ENCODE measurements around the gene SMIM41. TPM values are rescaled to one million over a fixed set of nuclear protein-coding genes. Genes with fewer than 3 reads are reported as not detected.

The SMIM41 gene
- polyA plus RNA-seq, 1 donor (not counting 4 experiments of a cell fraction or from before 2014, with no cell fraction given) = not detected

DNA sequence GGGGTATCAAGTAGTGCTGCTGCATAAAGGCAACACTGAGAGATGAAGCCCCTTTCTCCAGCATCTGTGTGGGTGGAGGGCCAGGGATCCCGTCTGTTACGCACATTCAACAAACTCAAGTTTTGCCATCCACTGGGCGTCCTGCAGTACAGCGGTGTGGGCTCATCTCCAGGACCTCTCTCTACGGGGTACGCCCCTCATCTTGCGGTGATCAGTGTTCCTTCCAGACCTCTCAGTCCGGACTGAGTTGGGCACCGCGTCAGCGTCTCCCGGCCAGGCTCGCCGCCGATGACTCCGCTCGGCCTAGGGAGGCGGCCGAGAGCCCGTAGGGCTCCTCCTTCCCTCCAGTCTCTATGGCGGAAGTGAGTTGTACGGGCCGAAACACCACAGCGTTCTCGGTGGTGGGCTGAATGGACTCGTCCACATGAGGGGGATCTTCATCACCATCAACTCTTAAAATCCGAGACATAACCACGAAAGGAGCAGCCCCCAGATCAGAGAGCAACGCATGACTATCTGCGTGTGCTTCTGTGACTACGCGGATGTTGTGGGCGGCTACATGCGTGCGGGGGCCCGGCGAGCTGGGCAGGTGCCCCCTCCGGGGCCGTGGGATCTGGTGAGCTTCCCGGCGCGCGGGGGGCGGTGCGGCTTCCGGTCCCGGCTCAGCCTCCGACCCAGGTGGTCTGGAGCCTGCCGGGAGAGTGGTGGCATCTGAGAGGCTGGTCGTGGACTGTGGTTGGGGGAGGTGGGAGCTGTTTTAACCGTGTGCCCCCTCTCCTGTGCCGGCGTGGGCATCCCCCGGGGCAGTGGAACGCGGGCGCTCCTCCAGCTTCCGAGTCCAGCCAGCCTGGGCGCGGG, 9.9 kb upstream of the SMIM41 start, which contains the start of gene ATG101:
ATG101 (plus strand) TSS at position 652 of the 858 bp plus-strand sequence. CDS start 3,673 bp downstream, outside the sequence.
- FAIRE-seq = peak; percentile 72
- Histone ChIP-seq H4K20me1 (ENCODE audit: control insufficient read depth, extremely low read depth, insufficient read depth, low read length) (peaks cover 3% of the 10 kb centered on the region), H3K4me3 (ENCODE audit: control insufficient read depth in 2 of 3, extremely low read depth in 1 of 3, insufficient read depth in 2 of 3, low read depth in 1 of 3, low read length in 3 of 3) (peak within 1 kb of the TSS; percentile 82 to 98 (median 98)), H3K9me3 (ENCODE audit: control insufficient read depth, low read depth, low read length) (no peaks in the 10 kb centered on the region), H3K36me3 (ENCODE audit: control insufficient read depth in 2 of 2, extremely low read depth in 1 of 2, insufficient read depth in 2 of 2, low read length in 2 of 2) (peaks cover 4 to 21% of the 10 kb centered on the region in 2 experiments), H3K9me1 (ENCODE audit: control insufficient read depth, extremely low read depth, insufficient read depth, low read length) (no peaks in the 10 kb centered on the region), H3K4me2 (ENCODE audit: control insufficient read depth, extremely low read depth, insufficient read depth, low read depth, low read length) (peak within 1 kb of the TSS; percentile 70), H2AFZ (ENCODE audit: control insufficient read depth, low read length) (peak within 1 kb of the TSS; percentile 91), H3K4me1 (ENCODE audit: control insufficient read depth, extremely low read depth, insufficient read depth, low read length) (peaks cover 15% of the 10 kb centered on the region), H3K27me3 (ENCODE audit: control insufficient read depth, extremely low read depth, insufficient read depth, low read length) (peaks cover 3% of the 10 kb centered on the region), H3K27ac (ENCODE audit: control insufficient read depth, insufficient read depth, low read length) (peak within 1 kb of the TSS; percentile 95), H3K9ac (ENCODE audit: control insufficient read depth, extremely low read depth, insufficient read depth, low read length) (peak within 1 kb of the TSS; percentile 93), H3K79me2 (ENCODE audit: control insufficient read depth, insufficient read depth, low read length) (peaks cover 47% of the 10 kb centered on the region)
- dilution Hi-C loops (cut with MboI; ENCODE audit: extremely low pct_ligation_motif_present, low sequenced_read_pairs) = no loop called here
- no peak for TF ChIP-seq EZH2 (IDR thresholded peaks at IDR 0.05; ENCODE audit: low read length)
- TF ChIP-seq, protein P1, sequence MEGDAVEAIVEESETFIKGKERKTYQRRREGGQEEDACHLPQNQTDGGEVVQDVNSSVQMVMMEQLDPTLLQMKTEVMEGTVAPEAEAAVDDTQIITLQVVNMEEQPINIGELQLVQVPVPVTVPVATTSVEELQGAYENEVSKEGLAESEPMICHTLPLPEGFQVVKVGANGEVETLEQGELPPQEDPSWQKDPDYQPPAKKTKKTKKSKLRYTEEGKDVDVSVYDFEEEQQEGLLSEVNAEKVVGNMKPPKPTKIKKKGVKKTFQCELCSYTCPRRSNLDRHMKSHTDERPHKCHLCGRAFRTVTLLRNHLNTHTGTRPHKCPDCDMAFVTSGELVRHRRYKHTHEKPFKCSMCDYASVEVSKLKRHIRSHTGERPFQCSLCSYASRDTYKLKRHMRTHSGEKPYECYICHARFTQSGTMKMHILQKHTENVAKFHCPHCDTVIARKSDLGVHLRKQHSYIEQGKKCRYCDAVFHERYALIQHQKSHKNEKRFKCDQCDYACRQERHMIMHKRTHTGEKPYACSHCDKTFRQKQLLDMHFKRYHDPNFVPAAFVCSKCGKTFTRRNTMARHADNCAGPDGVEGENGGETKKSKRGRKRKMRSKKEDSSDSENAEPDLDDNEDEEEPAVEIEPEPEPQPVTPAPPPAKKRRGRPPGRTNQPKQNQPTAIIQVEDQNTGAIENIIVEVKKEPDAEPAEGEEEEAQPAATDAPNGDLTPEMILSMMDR (optimal IDR thresholded peaks at IDR 0.05 in 1 of 3, IDR thresholded peaks at IDR 0.05 in 1 of 3, conservative IDR thresholded peaks at IDR 0.05 in 1 of 3; ENCODE audit: extremely low read depth in 1 of 3, insufficient read depth in 2 of 3, low read length in 3 of 3) = peak; percentile 80 to 95 (median 81)
- peak; percentile 69 for DNase-seq (ENCODE audit: low read depth, low spot score)

DNA sequence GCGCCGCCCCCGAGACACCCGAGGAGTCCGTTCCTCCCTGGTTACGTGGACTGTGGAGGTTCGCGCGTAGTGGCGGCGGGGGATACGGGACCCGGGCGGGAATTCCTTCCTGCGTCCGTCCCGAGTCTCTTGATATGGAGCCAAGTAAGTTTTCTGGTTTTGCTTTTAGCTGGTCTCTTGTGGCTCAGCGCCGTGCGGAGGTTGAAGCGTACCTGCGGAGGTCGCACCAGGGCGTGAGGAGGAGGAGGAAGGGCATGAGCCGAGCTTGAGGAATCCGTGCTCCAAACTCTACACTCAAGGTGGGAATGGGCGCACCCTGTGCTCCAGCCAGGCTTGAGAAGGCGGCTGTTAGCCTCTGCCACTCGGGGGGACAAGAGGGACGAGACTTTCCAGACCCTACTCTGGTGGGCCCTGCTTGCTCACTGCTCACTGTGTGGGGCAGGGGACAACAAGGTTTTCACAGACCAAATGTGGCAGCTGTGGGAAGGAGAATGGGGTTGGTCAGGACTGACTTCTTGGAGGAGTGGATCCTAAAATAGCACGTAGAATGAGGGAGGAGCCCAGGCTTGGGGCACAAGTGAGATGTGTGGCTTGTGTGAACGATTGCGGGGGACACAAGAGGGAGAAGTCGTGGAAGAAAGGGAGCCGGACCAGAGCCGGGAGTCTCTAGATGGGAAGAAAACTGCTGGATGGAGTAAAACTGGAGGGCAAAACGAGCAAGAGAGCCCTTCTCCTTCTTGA, 9.1 kb upstream of the SMIM41 start:
- Histone ChIP-seq H2AFZ (ENCODE audit: control insufficient read depth, low read length) (peak overlapping the region; percentile 91), H3K9me1 (ENCODE audit: control insufficient read depth, extremely low read depth, insufficient read depth, low read length) (no peaks in the 10 kb centered on the region), H3K4me1 (ENCODE audit: control insufficient read depth, extremely low read depth, insufficient read depth, low read length) (peaks cover 15% of the 10 kb centered on the region), H3K27ac (ENCODE audit: control insufficient read depth, insufficient read depth, low read length) (peak overlapping the region; percentile 95), H3K4me3 (ENCODE audit: control insufficient read depth in 2 of 3, extremely low read depth in 1 of 3, insufficient read depth in 2 of 3, low read depth in 1 of 3, low read length in 3 of 3) (peak overlapping the region; percentile 82 to 98 (median 98)), H3K9me3 (ENCODE audit: control insufficient read depth, low read depth, low read length) (no peaks in the 10 kb centered on the region), H4K20me1 (ENCODE audit: control insufficient read depth, extremely low read depth, insufficient read depth, low read length) (peaks cover 3% of the 10 kb centered on the region), H3K4me2 (ENCODE audit: control insufficient read depth, extremely low read depth, insufficient read depth, low read depth, low read length) (peak overlapping the region; percentile 70), H3K36me3 (ENCODE audit: control insufficient read depth in 2 of 2, extremely low read depth in 1 of 2, insufficient read depth in 2 of 2, low read length in 2 of 2) (peaks cover 7 to 26% of the 10 kb centered on the region in 2 experiments), H3K9ac (ENCODE audit: control insufficient read depth, extremely low read depth, insufficient read depth, low read length) (peak overlapping the region; percentile 93), H3K79me2 (ENCODE audit: control insufficient read depth, insufficient read depth, low read length) (peaks cover 54% of the 10 kb centered on the region), H3K27me3 (ENCODE audit: control insufficient read depth, extremely low read depth, insufficient read depth, low read length) (peaks cover 3% of the 10 kb centered on the region)
- DNase-seq (ENCODE audit: low read depth, low spot score) (no peak), FAIRE-seq (no peak)
- dilution Hi-C loops (cut with MboI; ENCODE audit: extremely low pct_ligation_motif_present, low sequenced_read_pairs) = no loop called here
- TF ChIP-seq EZH2 (IDR thresholded peaks at IDR 0.05; ENCODE audit: low read length) = no peak
- TF ChIP-seq, protein P1 (optimal IDR thresholded peaks at IDR 0.05 in 1 of 3, IDR thresholded peaks at IDR 0.05 in 1 of 3, conservative IDR thresholded peaks at IDR 0.05 in 1 of 3; ENCODE audit: extremely low read depth in 1 of 3, insufficient read depth in 2 of 3, low read length in 3 of 3) = no peak

Measured in keratinocyte (primary cell).